Activated T-cell treated with anti-CD3 and anti-CD28 coated beads for 48 hours (primary cell): ENCODE data around the gene CDC42BPA.

Experiments used
- DNase-seq: peaks from one replicate; pipeline ENCODE4 v3.0.0-alpha.2; 2020; ENCODE audit warnings: low read depth

Gene CDC42BPA

DNA sequence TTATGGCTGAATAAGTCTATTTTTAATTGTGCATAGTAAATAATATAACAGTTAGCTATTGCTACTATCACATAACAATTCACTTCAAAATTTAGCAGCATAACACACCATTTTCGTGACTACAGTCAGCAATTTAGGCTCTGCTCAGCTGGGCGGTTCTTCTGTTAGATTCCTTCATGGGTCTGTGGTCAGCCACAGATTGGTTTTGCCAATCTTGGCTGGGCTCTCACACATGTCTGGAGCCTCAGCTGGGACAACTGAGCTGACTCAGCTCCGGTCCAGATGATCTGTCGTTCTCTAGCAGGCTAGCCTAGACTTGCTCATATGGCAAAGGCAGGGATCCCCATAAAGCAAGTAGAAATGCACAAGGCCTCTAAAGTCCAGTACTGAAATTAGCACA, 15.1 kb upstream of the CDC42BPA start:
- no peak for DNase-seq

DNA sequence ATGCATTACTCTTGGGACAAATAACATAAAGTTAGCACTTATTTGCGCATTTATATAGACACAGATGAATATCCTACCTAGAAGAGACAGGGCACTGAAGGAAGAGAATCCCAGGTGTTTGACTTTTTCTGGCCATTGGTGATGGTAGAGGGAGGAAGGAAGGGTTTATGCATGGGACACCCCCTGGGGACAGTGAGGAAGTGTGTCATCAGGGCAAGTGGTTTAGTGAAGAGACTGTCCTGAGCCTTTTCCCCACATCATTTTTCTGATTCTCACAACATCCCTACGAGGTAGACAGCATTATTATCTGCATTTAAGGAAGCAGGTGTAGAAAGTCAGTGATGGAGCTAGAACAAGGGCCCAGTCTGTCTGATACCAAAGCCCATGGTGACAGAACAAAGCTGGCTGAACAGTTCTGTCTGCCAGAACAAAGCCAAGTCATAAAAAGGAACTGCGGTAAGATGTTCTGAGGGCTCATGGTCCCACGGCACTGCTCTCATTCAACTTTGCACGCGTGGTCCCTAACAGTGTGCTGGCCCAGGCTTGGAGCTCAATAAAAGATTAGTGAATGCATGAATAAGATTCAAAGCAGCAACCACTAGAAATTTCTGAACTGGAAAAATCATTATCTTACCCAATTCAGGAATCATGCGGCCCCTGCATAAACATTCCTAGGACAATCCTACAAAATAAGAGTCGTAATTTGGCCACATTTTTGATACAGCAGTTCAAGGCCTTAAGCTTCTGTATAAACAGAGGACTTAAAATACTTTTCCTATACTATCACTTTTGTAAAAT, 12.2 kb upstream of the CDC42BPA start:
- no peak for DNase-seq

- DNase-seq = no peak
Observed at GRCh38 chr1:227328405-227329019, 10.2 kb upstream of the CDC42BPA start.

- no peak for DNase-seq
Observed at GRCh38 chr1:227325156-227325555, 6.9 kb upstream of the CDC42BPA start.

DNA sequence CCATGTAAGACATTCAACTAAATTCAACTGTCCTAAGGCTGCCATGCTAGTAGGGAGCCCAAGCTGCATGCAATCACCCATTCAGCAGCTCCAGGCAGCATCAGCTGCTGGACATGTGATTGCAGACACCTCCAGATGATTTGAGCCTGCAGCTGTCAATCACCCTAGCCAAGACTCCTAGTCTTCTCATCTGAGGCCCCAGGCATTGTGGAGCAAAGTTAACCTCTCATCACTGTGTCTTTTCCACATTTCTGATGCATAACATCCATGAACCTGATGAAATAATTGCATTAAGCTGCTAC, 5.6 kb upstream of the CDC42BPA start:
- DNase-seq = no peak

GRCh38 chr1:227323171-227323966, 5.1 kb upstream of the CDC42BPA start:
- DNase-seq = no peak

- no peak for DNase-seq
Observed at GRCh38 chr1:227322376-227322775, 4.1 kb upstream of the CDC42BPA start.

GRCh38 chr1:227321035-227321434, 2.7 kb upstream of the CDC42BPA start:
- DNase-seq = no peak

DNA sequence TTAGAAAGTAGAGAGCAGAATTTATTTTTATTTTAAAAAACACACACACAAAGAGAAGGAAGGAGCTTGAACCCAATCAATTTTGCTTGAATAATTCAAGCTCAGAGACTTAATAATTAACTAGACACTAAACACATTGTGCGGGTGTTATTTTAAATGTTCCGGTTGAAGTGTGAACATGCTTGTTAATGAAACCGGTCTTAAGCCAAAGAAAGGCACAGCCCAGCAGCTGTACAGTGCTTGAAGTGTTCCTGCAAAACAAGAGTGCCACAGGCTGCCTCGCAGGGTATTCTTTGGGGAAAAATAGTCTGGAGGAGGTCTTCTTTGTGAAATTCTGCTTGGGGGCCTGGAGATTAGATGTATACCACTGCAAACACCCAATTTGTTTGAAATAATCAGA, 2.2 kb upstream of the CDC42BPA start:
- DNase-seq = no peak

DNA sequence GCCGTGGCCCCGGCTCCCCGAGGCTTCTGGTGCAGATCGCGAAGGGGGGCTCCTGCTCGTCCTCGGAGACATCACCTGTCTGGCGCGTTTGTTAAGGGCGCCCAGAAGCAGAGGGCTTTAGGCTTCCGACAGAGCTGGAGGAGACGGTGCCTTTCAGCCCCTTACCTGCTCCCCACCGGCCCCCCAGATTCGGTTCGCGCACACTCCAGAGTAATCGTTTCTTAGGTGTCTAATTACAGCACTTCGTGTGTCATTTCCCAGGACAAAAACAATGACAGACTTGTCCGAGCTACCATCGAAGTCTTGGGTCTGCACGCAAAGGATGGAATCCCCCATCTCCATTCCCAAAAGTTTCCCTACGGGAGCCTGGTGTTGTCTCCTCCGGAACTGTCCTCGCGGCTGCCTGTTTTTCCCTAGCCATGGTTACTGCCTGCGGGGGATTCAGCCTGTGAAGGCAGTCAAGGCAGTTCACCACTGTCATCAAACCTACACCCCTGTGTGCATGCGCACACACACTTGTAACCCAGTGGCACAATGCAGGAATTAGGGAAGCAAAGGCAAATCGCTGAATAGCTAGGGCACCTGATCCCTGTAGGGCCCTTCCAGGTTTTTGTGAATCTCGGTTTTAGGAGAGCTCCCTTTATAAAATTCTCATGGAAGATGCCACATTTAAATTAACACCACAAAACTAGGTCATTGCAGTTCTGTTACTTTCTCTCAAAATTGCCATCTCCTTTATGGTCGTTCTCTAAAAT, 738 bp upstream of the CDC42BPA start:
- no peak for DNase-seq

DNA sequence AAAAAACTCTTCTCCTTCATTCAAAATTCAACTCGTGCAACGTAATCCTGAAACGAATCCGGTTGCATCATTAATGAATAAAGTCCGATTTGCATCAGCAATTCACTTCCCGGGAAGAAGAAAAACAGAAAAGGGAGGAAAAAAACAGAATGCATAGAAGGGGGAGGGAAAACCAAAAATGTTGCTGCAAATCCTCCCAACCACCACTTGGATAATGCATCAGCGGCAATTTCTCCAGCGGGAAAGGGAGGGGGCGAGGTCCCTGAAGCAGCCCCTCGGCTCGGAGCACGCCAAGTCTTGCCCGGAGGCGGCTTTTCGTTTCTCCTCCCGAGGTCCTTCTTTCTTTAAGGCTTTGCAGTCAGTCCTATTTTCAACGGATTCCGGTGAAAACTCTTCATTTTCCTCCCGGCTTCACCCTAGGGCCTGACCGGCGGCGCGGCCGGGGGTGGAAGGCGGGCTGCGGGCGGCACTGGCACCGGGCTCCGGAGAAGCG, 723 bp downstream of the CDC42BPA start:
- DNase-seq = peak; percentile 2

DNA sequence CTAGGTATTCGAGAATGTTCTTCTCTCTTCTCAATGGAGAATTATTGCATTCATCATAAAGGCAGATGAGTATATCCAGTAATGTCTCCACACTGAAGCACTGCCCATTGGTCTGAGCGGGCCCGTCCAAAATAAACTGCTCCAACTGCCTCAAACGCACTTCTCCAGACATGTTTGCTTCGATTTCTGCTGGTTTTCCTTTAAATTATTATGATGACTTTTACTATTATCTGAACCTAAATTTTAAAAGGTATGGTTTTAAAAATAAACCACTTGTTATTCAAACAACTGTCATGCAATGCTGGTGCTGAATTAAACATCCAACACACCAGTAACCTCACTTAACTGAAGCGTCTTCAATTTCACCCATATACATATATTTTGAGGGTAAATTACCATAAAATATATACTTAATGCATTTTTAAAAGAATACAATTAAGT, 1.3 kb downstream of the CDC42BPA start:
- DNase-seq = no peak

DNA sequence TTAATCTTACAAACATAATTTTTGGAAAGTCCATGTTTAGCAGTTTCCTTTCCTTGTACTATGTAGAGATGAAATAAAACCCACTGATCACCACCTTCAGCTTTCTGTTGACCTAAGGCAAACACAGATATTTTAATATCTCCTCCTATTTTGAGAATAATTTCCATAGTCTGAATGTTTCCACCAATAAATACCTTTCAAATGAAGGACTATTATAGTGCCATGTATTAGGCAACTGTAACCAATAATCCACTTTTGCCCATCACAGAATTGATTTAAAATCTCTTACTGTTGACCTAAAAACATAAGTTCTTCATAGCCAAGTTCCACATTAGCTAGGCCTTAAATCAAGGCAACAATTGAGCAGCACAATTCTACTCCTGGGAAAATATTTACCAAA, 1.8 kb downstream of the CDC42BPA start:
- no peak for DNase-seq

DNA sequence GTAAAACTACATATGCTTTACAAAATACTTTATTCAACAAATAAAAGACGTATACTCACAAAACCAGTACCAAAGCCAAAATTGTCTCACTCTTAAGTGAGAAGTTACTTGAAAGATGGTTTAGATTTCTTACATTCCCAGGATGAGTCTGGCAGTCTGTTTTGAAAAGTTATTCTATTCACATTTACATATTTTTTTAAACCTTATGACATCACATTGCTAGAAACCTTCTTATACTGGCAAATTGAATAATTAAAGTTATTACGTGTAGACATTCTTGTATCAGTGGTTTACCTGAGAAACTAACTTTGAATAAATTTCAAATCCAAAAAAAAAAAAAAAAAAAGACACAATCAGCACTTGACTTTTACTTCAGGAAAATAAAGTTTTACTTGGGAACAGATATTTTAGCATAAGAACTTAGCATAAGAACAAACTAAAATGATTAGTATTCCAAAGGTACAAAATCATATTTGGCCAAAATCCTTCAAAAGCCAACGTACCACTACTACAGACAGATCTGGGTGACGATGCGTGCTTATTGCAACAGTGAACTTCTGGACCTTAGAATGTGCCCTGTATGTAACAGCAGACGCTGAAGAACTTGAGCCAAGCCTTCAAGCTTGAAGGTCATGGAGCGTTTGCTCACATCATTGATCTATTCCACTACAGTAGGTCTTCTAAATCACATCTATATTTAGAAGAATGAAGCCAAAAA, 2.5 kb downstream of the CDC42BPA start:
- no peak for DNase-seq

DNA sequence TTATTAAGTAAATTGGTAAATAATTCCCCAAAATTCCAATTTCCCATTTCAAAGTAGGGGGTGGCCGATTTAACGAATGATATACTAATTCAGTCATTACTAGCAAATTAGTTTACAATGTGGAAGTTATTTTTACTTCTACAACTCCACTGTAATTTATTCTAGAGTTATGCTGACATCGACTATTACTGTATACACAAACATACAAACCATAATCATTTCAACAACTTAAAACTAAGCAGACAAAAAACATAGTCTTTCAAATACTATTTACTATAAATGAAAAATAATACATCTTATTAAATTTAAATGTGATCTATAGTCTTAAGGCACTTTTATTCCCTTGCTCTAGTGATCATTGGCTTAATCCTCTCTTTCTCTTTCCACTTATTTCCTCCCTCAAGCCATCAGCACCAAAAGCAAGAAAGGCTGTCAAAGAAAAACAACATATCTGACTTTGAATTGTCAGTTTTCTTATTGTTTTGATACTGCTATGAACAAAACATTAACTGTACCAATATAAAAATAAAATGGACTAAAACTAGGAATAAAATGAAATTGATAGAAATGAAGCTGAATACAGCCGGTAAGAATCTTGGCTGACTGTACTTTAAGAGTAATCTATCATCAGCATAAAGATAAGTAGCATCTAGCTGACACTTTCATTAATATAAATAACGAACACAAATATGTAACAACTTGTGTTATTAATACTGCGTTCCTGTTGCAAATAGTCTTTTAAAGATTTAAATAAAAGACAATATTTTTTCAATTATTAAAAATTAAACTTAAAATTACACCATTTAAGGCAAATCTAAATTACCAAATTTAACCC, 4.1 kb downstream of the CDC42BPA start:
- DNase-seq = no peak

DNA sequence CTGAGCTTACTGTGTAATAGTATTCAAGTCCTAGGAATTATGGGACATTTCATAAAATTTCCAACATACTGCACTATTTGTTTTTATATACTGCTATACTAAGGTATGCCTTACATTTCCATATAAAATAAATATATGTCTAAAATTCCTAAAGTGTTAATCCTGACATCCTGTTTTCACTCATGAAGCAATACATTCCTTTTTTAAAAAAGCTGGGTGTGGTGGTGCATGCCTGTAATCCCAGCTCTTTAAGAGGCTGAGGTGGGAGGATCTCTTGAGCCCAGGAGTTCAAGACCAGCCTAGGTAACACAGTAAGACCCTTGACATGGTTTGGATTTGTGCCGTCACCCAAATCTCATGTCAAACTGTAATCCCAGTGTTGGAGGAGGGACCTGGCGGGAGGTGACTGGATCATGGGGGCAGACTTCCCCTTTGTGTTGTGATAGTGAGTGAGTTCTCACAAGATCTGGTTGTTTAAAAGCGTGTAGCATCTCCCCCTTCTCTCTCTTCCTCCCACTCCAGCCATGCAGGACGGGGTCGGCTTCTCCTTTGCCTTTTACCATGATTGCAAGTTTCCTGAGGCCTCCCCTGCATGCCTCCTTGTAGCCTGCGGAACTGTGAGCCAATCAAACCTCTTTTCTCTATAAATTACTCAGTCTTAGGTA, 5.8 kb downstream of the CDC42BPA start:
- no peak for DNase-seq

DNA sequence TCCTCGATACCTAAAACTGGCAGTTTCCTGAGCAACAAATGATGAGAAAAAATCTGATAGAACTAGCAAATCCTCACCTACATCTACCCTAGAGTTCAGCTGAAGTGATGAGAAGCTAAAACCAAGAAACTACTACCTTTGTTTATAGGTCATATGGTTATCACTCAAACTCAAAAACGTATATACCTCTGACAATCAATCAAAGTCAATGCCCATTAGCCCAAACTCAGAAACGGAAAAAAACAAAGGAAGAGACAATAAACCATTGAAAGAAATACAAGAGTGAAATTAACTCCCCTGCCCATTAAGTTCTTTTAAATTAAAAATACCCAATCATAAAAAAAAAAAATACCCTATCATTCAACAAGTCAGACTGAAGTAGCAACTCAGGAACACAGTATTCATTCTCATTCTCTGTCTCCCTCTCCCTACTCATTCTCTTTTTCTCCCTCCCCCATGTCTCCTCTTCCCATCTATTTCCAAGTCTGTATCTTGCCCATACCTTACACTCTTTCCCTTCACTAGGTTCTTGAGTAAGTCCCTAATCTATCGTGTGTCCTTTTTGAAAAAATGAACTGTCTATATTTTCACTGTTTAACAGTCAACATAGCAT, 6.8 kb downstream of the CDC42BPA start:
- DNase-seq = no peak

DNA sequence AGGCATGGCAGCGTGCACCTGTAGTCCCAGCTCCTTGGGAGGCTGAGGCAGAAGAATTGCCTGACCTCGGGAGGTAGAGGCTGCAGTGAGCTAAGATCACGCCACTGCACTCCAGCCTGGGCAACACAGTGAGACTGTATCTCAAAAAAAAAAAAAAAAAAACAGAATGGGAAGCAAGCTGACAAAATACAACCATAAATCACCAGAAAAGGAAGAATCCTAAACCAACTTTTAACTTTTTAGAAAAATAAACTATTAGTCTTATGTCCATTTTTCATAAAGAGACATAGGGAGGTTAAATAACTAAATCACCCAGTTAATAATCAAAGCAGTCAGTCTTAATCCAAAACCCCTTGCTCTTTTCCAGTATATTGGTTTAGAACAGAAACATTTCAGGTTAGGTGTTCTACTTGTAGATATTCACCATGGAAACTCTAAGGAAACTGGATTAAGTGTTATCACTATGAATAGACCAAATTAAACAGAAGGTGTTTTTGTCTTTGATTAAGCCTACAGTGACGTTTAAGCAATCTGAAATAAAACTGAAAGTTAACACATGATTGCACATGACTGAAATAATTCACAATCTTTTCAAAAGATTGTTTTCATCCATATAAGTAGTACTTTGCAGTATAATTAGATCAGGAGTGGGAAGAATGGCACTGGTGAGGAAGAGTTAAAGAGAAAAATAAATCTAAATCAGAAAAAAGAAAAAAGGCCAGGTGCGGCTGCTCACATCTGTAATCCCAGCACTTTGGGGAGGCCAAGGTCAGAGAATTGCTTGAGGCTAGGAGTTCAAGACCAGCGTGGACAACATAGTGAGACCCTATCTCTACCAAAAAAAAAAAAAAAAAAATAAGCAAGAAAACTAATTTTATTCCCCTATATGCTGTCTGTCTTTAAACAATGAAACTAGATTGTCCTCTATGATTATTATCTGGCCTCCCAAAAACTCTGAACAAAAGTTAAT, 9.6 kb downstream of the CDC42BPA start:
- no peak for DNase-seq
